Panc1 (cell line): ENCODE results near the gene CUEDC1. TPM values are rescaled to one million over a fixed set of nuclear protein-coding genes. Genes with fewer than 3 reads are reported as not detected.

ENCODE experiments used
- ATAC-seq: fragments of 200-7000 bp; cut with Tn5 transposase; 2 replicates; pipeline ENCODE4 v1.9.1; 2020; ENCODE audit warnings: mild to moderate bottlenecking, moderate library complexity
- BruUV-seq: library from RNA; stranded (reverse); fragments of 400-500 nt; replicated peaks from 2 replicates; lab custom pipeline; 2021; lab: Mats Ljungman, UMichigan
- CTCF ChIA-PET: fragments of 300-600 bp; sonication (Branson Sonifier 250); formaldehyde crosslinking; loops from one replicate; lab custom pipeline; 2022; ENCODE audit warnings: antibody characterized with exemption; lab: Charles Lee
- POLR2A ChIA-PET: fragments of 300-600 bp; sonication (Branson Sonifier 250); formaldehyde crosslinking; loops from one replicate; lab custom pipeline; 2022; ENCODE audit warnings: antibody characterized with exemption; lab: Charles Lee
- DNase-seq: peaks from one replicate; pipeline ENCODE4 v3.0.0-alpha.2; 2010; ENCODE audit warnings: low read depth, low spot score
- H3K27ac ChIP-seq: 2 replicates; pipeline ENCODE4 v1.5.1; 2011; ENCODE audit warnings: mild to moderate bottlenecking, low read length, inconsistent platforms
- H3K27me3 ChIP-seq: fragments of 200-500 bp; sonication (Bioruptor generic); 2 replicates; pipeline ENCODE4 v1.6.0; 2014; ENCODE audit warnings: low read length, inconsistent platforms; ENCODE audit not compliant: control insufficient read depth, insufficient read depth
- H3K36me3 ChIP-seq: fragments of 200-500 bp; sonication (Bioruptor generic); 2 replicates; pipeline ENCODE4 v1.5.1; 2014; ENCODE audit warnings: inconsistent platforms, mild to moderate bottlenecking, low read length, moderate library complexity; ENCODE audit not compliant: control insufficient read depth, insufficient read depth
- H3K4me1 ChIP-seq: 2 replicates; pipeline ENCODE4 v1.5.1; 2011; ENCODE audit warnings: inconsistent platforms, mild to moderate bottlenecking, low read length, moderate library complexity; ENCODE audit not compliant: control insufficient read depth, insufficient read depth
- H3K4me3 ChIP-seq, 2 experiments: 2 replicates each; pipeline ENCODE4 v1.5.1; 2011 to 2012; ENCODE audit warnings: low read depth in 2 of 2, low read length in 2 of 2, mild to moderate bottlenecking in 2 of 2, inconsistent platforms in 1 of 2, moderate library complexity in 1 of 2
- H3K9me3 ChIP-seq: fragments of 200-500 bp; sonication (Bioruptor generic); 2 replicates; pipeline ENCODE4 v1.5.1; 2014; ENCODE audit warnings: low read depth, mild to moderate bottlenecking, inconsistent platforms, low read length, moderate library complexity; ENCODE audit not compliant: control insufficient read depth, insufficient read depth
- POLR2AphosphoS5 ChIP-seq: IDR thresholded peaks from 2 replicates; pipeline ENCODE4 v1.6.1; 2012; ENCODE audit warnings: mild to moderate bottlenecking, low read depth, low read length, moderate library complexity
- REST ChIP-seq, 2 experiments: IDR thresholded peaks; 2 replicates each; pipeline ENCODE4 v1.6.1; 2011 to 2012; ENCODE audit warnings: low read depth in 2 of 2, control low read depth in 1 of 2, low read length in 1 of 2, mild to moderate bottlenecking in 1 of 2, moderate library complexity in 1 of 2; ENCODE audit not compliant: insufficient read depth in 1 of 2
- SIN3A ChIP-seq: IDR thresholded peaks from 2 replicates; pipeline ENCODE4 v1.6.1; 2012; ENCODE audit warnings: low read depth, mild to moderate bottlenecking, low read length, moderate library complexity, borderline replicate concordance; ENCODE audit not compliant: insufficient read depth
- TCF7L2 ChIP-seq: IDR thresholded peaks from 2 replicates; pipeline ENCODE4 v1.6.1; 2011; ENCODE audit warnings: mild to moderate bottlenecking, low read depth, low read length, inconsistent platforms
- in situ Hi-C: cut with HindIII; loops from 2 replicates; pipeline ENCODE4 v1.10.0; 2016; ENCODE audit warnings: low sequenced_read_pairs, low pct_unique_long_range_greater_than_20kb
- intact Hi-C: fragments of 100-400 bp; cut with micrococcal nuclease; formaldehyde crosslinking; loops from one replicate; pipeline ENCODE4 v1.10.0; 2022; ENCODE audit not compliant: unreplicated experiment
- total RNA-seq: library from RNA; stranded (reverse); gene quantifications from one replicate; pipeline ENCODE4 v1.2.1, GENCODE V29; 2021; ENCODE audit not compliant: unreplicated experiment
- TF ChIP-seq, protein P1 (sequence below): fragments of 450-650 bp; IDR thresholded peaks from 2 replicates; pipeline ENCODE4 v1.5.1; 2017; ENCODE audit warnings: mild to moderate bottlenecking

Gene CUEDC1
- total RNA-seq, 1 experiment from 2014 or later = 103 TPM

- ATAC-seq (no peak), DNase-seq (no peak)
- peaks cover 71% of the 10 kb centered on the region for H3K4me1 ChIP-seq
- peak overlapping the region; percentile 51 for H3K27ac ChIP-seq
- H3K4me3 ChIP-seq = no peak overlapping the region
- no peaks in the 10 kb centered on the region for H3K36me3 ChIP-seq
- H3K27me3 ChIP-seq = no peaks in the 10 kb centered on the region
- ChIA-PET POLR2A (no interaction called here), CTCF (interaction anchor here (0.6 to 1.0 kb wide), 3 partner anchors 22 to 65 kb away, joined by 3 to 8 read pairs (median 3); no protein-coding TSS in a partner anchor)
- intact Hi-C loops = no loop called here
- TF ChIP-seq, protein P1, sequence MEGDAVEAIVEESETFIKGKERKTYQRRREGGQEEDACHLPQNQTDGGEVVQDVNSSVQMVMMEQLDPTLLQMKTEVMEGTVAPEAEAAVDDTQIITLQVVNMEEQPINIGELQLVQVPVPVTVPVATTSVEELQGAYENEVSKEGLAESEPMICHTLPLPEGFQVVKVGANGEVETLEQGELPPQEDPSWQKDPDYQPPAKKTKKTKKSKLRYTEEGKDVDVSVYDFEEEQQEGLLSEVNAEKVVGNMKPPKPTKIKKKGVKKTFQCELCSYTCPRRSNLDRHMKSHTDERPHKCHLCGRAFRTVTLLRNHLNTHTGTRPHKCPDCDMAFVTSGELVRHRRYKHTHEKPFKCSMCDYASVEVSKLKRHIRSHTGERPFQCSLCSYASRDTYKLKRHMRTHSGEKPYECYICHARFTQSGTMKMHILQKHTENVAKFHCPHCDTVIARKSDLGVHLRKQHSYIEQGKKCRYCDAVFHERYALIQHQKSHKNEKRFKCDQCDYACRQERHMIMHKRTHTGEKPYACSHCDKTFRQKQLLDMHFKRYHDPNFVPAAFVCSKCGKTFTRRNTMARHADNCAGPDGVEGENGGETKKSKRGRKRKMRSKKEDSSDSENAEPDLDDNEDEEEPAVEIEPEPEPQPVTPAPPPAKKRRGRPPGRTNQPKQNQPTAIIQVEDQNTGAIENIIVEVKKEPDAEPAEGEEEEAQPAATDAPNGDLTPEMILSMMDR = no peak
- TF ChIP-seq POLR2AphosphoS5 (no peak), REST (IDR thresholded peaks at IDR 0.05; ENCODE audit: insufficient read depth in 1 of 2, low read depth in 2 of 2, low read length in 1 of 2) (no peak)
- no peaks in the 10 kb centered on the region for H3K9me3 ChIP-seq
- no TSS peak for BruUV-seq
- in situ Hi-C loops = no loop called here
These were observed 35.3 kb downstream of the CUEDC1 start for GRCh38 chr17:57919918-57920317.

- BruUV-seq = no TSS peak
- DNase-seq (no peak), ATAC-seq (peak; percentile 72)
- TF ChIP-seq SIN3A = no peak
- no peak for TF ChIP-seq REST (IDR thresholded peaks at IDR 0.05; ENCODE audit: insufficient read depth in 1 of 2, low read depth in 2 of 2, low read length in 1 of 2)
- TF ChIP-seq, protein P1 = no peak
- no peak for TF ChIP-seq TCF7L2
- no peak for TF ChIP-seq POLR2AphosphoS5
- peak overlapping the region; percentile 76 for H3K27ac ChIP-seq
- intact Hi-C loops = no loop called here
- no peaks in the 10 kb centered on the region for H3K9me3 ChIP-seq
- in situ Hi-C loops = no loop called here
- ChIA-PET POLR2A (interaction anchor here (0.7 to 1.2 kb wide), 2 partner anchors 54 to 83 kb away, joined by 3 to 5 read pairs; no protein-coding TSS in a partner anchor), CTCF (interaction anchor here (0.7 kb wide), 1 partner anchor 13 kb away, joined by 3 read pairs; no protein-coding TSS in a partner anchor)
- no peaks in the 10 kb centered on the region for H3K27me3 ChIP-seq
- no peaks in the 10 kb centered on the region for H3K36me3 ChIP-seq
- H3K4me3 ChIP-seq = no peak overlapping the region
- H3K4me1 ChIP-seq = peaks cover 77% of the 10 kb centered on the region
These were observed 37.0 kb downstream of the CUEDC1 start for GRCh38 chr17:57918017-57918895.
